HepG2 (cell line): Measurements from ENCODE around the gene KAT14. TPM values are rescaled to one million over a fixed set of nuclear protein-coding genes. Genes with fewer than 3 reads are reported as not detected.

Experiments used
- CREM ChIP-seq, 2 experiments: sonication (generic) in 1 of 2; formaldehyde crosslinking in 1 of 2; IDR thresholded peaks; 2 replicates each; pipeline versions ENCODE4 v1.4.0 to v1.6.1; 2016 to 2020; ENCODE audit warnings: antibody characterized with exemption in 1 of 2, mild to moderate bottlenecking in 1 of 2, missing genetic modification reagents in 1 of 2
- GPN1 ChIP-seq: sonication (generic); formaldehyde crosslinking; IDR thresholded peaks from 2 replicates; pipeline ENCODE4 v1.5.1; 2020; ENCODE audit warnings: missing genetic modification reagents, borderline replicate concordance
- HNRNPK ChIP-seq: fragments of 200-400 bp; formaldehyde crosslinking; IDR thresholded peaks from 2 replicates; pipeline ENCODE4 v1.6.1; 2018; ENCODE audit warnings: low read length, low read depth, moderate library complexity, mild to moderate bottlenecking; ENCODE audit not compliant: poor library complexity, severe bottlenecking
- IKZF4 ChIP-seq: sonication (generic); formaldehyde crosslinking; IDR thresholded peaks from 2 replicates; pipeline ENCODE4 v1.5.1; 2020; ENCODE audit warnings: borderline replicate concordance, mild to moderate bottlenecking, low read depth, missing genetic modification reagents; ENCODE audit errors: not compliant biosample characterization
- JUN ChIP-seq: sonication (generic); formaldehyde crosslinking; IDR thresholded peaks from 2 replicates; pipeline ENCODE4 v1.4.0; 2020; ENCODE audit warnings: mild to moderate bottlenecking, missing genetic modification reagents
- TCF7 ChIP-seq: sonication (generic); IDR thresholded peaks from 2 replicates; pipeline ENCODE4 v1.6.1; 2016; ENCODE audit warnings: antibody characterized with exemption, low read depth
- ZBTB10 ChIP-seq: sonication (generic); formaldehyde crosslinking; IDR thresholded peaks from 2 replicates; pipeline ENCODE4 v1.4.0; 2020; ENCODE audit warnings: missing genetic modification reagents, borderline replicate concordance
- ZBTB37 ChIP-seq: sonication (generic); formaldehyde crosslinking; IDR thresholded peaks from 2 replicates; pipeline ENCODE4 v1.4.0; 2020; ENCODE audit warnings: mild to moderate bottlenecking, missing genetic modification reagents
- ZBTB38 ChIP-seq: sonication (generic); formaldehyde crosslinking; IDR thresholded peaks from 2 replicates; pipeline ENCODE4 v1.5.1; 2020; ENCODE audit warnings: mild to moderate bottlenecking, missing genetic modification reagents
- ZNF121 ChIP-seq: sonication (generic); formaldehyde crosslinking; IDR thresholded peaks from 2 replicates; pipeline ENCODE4 v1.5.0; 2020; ENCODE audit warnings: mild to moderate bottlenecking, missing genetic modification reagents
- ZNF280B ChIP-seq: sonication (generic); formaldehyde crosslinking; IDR thresholded peaks from 2 replicates; pipeline ENCODE4 v1.5.0; 2020; ENCODE audit warnings: missing genetic modification reagents, mild to moderate bottlenecking, borderline replicate concordance
- ZNF430 ChIP-seq: sonication (generic); formaldehyde crosslinking; IDR thresholded peaks from 2 replicates; pipeline ENCODE4 v1.9.0; 2021; ENCODE audit warnings: mild to moderate bottlenecking, missing genetic modification reagents
- ZNF512B ChIP-seq: sonication (generic); formaldehyde crosslinking; IDR thresholded peaks from 2 replicates; pipeline ENCODE4 v1.5.1; 2020; ENCODE audit warnings: missing genetic modification reagents, mild to moderate bottlenecking, borderline replicate concordance
- ZNF737 ChIP-seq: sonication (generic); formaldehyde crosslinking; IDR thresholded peaks from 2 replicates; pipeline ENCODE4 v1.5.0; 2020; ENCODE audit warnings: missing genetic modification reagents, mild to moderate bottlenecking, borderline replicate concordance
- ZNF878 ChIP-seq: sonication (generic); formaldehyde crosslinking; IDR thresholded peaks from 2 replicates; pipeline ENCODE4 v1.8.1; 2023; ENCODE audit warnings: mild to moderate bottlenecking, missing genetic modification reagents, moderate library complexity
- polyA plus RNA-seq, 8 experiments: library from polyadenylated mRNA; depleted of rRNA in 3 of 8; stranded (reverse) in 7 of 8; unstranded in 1 of 8; fragments of >200 nt; fragmentation: Illumina TruSeq in 4 of 8; extraction: Trizol in 4 of 8; gene quantifications; 2 replicates each; pipeline versions ENCODE4 v1.2.1 to v1.2.3, GENCODE V29; 2011 to 2016; ENCODE audit warnings: low read depth in 4 of 8, missing spikeins in 1 of 8, mixed read lengths in 1 of 8; ENCODE audit not compliant: insufficient read depth in 1 of 8
- total RNA-seq, 5 experiments: library from RNA; depleted of rRNA; stranded (reverse); fragments of >200 nt; fragmentation: Illumina TruSeq; extraction: Trizol; gene quantifications; 2 replicates each; pipeline ENCODE4 v1.2.3, GENCODE V29; 2016; ENCODE audit warnings: low read depth in 1 of 5
- TF ChIP-seq, protein P1 (sequence below): sonication (generic); formaldehyde crosslinking; IDR thresholded peaks from 2 replicates; pipeline ENCODE4 v1.8.0; 2022; ENCODE audit warnings: mild to moderate bottlenecking, missing genetic modification reagents, moderate library complexity

Gene KAT14
- total and polyA plus RNA-seq, 2 of the 13 experiments (the other 11 are each of a cell fraction or from before 2014, with no cell fraction given), result 5.1 to 15.1 TPM

DNA sequence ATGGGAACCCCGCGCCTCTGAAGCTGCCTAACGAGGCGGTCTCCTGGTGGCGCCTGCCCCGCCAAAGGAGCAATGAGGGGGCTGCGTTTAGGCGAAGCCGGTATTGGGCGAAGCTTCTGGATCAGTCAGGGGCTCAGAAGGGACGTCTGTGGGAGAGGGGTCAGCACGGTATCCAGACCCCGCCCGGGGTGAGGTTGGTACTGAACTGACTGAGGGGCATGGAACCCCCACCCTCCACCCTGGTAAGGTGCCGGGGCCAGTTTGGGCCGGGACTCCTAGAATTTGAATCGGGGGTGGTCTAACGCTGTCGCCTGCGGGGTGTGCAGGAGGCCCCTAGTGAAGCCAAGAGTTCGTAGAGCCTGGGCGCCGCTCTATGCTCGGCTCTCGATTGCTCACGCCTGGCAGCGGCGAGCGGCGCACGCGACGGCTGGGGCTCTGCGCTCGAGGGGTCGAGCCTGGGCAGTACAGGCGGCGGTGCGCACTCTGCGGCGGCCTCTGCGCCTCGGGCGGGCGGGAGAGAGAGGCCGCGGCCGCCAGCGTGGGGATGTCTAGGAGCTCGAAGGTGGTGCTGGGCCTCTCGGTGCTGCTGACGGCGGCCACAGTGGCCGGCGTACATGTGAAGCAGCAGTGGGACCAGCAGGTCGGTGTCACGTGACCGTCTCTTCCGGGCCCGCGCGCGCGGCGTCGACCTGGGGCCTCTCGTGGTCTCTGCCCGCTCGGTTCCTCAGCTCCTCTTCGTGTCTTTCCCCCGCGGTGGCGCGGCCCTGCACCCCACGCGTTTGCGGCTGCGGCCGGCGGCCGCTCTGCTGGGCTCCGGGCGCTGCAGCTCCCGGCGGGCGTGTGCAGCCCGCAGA is at the start of gene KAT14, which contains the start of gene PET117 (continued):
- TF ChIP-seq ZNF737 (CRISPR knock-in tag), result peak; percentile 62; the same call in 1 of the 2 replicates
- TF ChIP-seq IKZF4 (CRISPR knock-in tag), result peak; percentile 98
- peak; percentile 92; the same call in 1 of the 2 replicates for TF ChIP-seq ZNF512B (CRISPR knock-in tag)
- peak; percentile 85; the same call in 1 of the 2 replicates for TF ChIP-seq ZNF121 (CRISPR knock-in tag)
- TF ChIP-seq CREM (IDR thresholded peaks at IDR 0.05), result no peak; the same call in 1 of the 2 replicates
- TF ChIP-seq CREM (CRISPR knock-in tag; IDR thresholded peaks at IDR 0.05), result peak; percentile 38
- TF ChIP-seq, protein P1, sequence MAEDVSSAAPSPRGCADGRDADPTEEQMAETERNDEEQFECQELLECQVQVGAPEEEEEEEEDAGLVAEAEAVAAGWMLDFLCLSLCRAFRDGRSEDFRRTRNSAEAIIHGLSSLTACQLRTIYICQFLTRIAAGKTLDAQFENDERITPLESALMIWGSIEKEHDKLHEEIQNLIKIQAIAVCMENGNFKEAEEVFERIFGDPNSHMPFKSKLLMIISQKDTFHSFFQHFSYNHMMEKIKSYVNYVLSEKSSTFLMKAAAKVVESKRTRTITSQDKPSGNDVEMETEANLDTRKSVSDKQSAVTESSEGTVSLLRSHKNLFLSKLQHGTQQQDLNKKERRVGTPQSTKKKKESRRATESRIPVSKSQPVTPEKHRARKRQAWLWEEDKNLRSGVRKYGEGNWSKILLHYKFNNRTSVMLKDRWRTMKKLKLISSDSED (CRISPR knock-in tag), result peak; percentile 79; the same call in 1 of the 2 replicates
- peak; percentile 99 for TF ChIP-seq ZNF430
- peak; percentile 99 for TF ChIP-seq ZNF280B (CRISPR knock-in tag)
- no peak for TF ChIP-seq GPN1 (CRISPR knock-in tag)
- peak; percentile 86 for TF ChIP-seq JUN (CRISPR knock-in tag)
- TF ChIP-seq ZBTB38 (CRISPR knock-in tag), result peak; percentile 95
- no peak for TF ChIP-seq TCF7
- TF ChIP-seq ZBTB37 (CRISPR knock-in tag), result no peak
- peak; percentile 97 for TF ChIP-seq ZNF878 (CRISPR knock-in tag)
- peak; percentile 86 for TF ChIP-seq HNRNPK
- TF ChIP-seq ZBTB10, result peak; percentile 84
